Breast epithelium (tissue), 4 donors: Measurements from ENCODE around the gene NT5C2. TPM values are rescaled to one million over a fixed set of nuclear protein-coding genes. Genes with fewer than 3 reads are reported as not detected.
"Not testable (repeated sequence)": the region's sequence is repeated elsewhere in the genome, so short reads cannot be mapped to it uniquely, and the experiment has no call there.

Source experiments
- DNase-seq, 2 donors: peaks; one replicate each; pipeline ENCODE4 v3.0.0-alpha.2; 2019; ENCODE audit warnings: low spot score in 2 of 2
- H3K27ac ChIP-seq, 2 donors: fragments of 200-600 bp; sonication (generic) in 1 of 2; one replicate each; pipeline ENCODE4 v1.5.1; 2016 to 2019; ENCODE audit warnings: mild to moderate bottlenecking in 1 of 2
- H3K27me3 ChIP-seq, 2 donors: fragments of 200-600 bp; sonication (generic) in 1 of 2; one replicate each; pipeline versions ENCODE4 v1.5.1 to v1.6.0; 2017 to 2019; ENCODE audit warnings: control low read depth in 1 of 2, mild to moderate bottlenecking in 1 of 2
- H3K36me3 ChIP-seq: fragments of 200-600 bp; one replicate; pipeline ENCODE4 v1.5.1; 2019
- H3K4me1 ChIP-seq, 2 donors: fragments of 200-600 bp; sonication (generic); one replicate each; pipeline ENCODE4 v1.5.1; 2016 to 2019; ENCODE audit warnings: control low read depth in 1 of 2
- H3K4me3 ChIP-seq, 3 donors: fragments of 200-600 bp; sonication (generic); 1 replicate in 2 of 3; 2 replicates in 1 of 3; pipeline ENCODE4 v1.5.1; 2016 to 2019; ENCODE audit warnings: mild to moderate bottlenecking in 3 of 3, moderate library complexity in 2 of 3
- H3K9me3 ChIP-seq, 2 donors: fragments of 200-600 bp; sonication (generic) in 1 of 2; one replicate each; pipeline ENCODE4 v1.5.1; 2016 to 2019; ENCODE audit warnings: control low read depth in 1 of 2
- POLR2A ChIP-seq: fragments of 450-650 bp; IDR thresholded peaks from one replicate; pipeline ENCODE4 v1.6.1; 2016; ENCODE audit warnings: antibody characterized with exemption, mild to moderate bottlenecking, moderate library complexity
- POLR2AphosphoS5 ChIP-seq, 3 donors: sonication (generic); formaldehyde crosslinking; IDR thresholded peaks; one replicate each; pipeline ENCODE4 v1.6.1; 2017; ENCODE audit warnings: antibody characterized with exemption in 3 of 3
- intact Hi-C: fragments of 100-400 bp; cut with DNase I; formaldehyde crosslinking; loops from one replicate; pipeline ENCODE4 v1.15.1; 2023; ENCODE audit warnings: low total_unique reads
- total RNA-seq, 3 donors: library from RNA; depleted of rRNA; stranded (reverse); fragments of >200 nt; gene quantifications; one replicate each; pipeline ENCODE4 v1.1.0, GENCODE V29; 2016
- TF ChIP-seq, protein P1 (sequence below), 3 donors: fragments of 450-650 bp; IDR thresholded peaks; one replicate each; pipeline ENCODE4 v1.5.1; 2016 to 2017; ENCODE audit warnings: antibody characterized with exemption in 3 of 3, mild to moderate bottlenecking in 3 of 3, moderate library complexity in 3 of 3

NT5C2 gene
- total RNA-seq, 3 donors from 2014 or later, result 52.8 to 122 (median 73.1) TPM

DNA sequence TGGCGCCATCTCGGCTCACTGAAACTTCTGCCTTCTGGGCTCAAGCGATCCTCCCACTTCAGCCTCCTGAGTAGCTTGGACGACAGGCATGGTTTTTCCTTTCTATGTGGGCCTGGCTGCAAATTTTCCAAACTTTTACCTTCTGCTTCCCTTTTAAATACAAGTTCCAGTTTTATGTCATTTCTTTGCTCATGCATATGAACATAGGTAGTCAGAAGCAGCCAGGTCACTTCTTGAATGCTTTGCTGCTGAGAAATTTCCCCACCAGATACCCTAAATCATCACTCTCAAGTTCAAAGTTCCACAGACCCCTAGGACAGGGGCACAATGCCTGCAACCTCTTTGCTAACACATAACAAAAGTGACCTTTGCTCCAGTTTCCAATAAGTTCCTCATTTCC, 31.1 kb upstream of the NT5C2 start:
- H3K27me3 ChIP-seq, result no peaks in the 10 kb centered on the region
- peaks cover 22 to 23% of the 10 kb centered on the region in 2 donors for H3K9me3 ChIP-seq
- no peaks in the 10 kb centered on the region for H3K4me1 ChIP-seq
- H3K27ac ChIP-seq, result no peak overlapping the region
- no peaks in the 10 kb centered on the region for H3K36me3 ChIP-seq
- no peak for DNase-seq
- TF ChIP-seq, protein P1, sequence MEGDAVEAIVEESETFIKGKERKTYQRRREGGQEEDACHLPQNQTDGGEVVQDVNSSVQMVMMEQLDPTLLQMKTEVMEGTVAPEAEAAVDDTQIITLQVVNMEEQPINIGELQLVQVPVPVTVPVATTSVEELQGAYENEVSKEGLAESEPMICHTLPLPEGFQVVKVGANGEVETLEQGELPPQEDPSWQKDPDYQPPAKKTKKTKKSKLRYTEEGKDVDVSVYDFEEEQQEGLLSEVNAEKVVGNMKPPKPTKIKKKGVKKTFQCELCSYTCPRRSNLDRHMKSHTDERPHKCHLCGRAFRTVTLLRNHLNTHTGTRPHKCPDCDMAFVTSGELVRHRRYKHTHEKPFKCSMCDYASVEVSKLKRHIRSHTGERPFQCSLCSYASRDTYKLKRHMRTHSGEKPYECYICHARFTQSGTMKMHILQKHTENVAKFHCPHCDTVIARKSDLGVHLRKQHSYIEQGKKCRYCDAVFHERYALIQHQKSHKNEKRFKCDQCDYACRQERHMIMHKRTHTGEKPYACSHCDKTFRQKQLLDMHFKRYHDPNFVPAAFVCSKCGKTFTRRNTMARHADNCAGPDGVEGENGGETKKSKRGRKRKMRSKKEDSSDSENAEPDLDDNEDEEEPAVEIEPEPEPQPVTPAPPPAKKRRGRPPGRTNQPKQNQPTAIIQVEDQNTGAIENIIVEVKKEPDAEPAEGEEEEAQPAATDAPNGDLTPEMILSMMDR (IDR thresholded peaks at IDR 0.05), result no peak
- TF ChIP-seq POLR2A (no peak), POLR2AphosphoS5 (IDR thresholded peaks at IDR 0.05) (no peak)
- intact Hi-C loops, result no loop called here
- no peak overlapping the region for H3K4me3 ChIP-seq

DNA sequence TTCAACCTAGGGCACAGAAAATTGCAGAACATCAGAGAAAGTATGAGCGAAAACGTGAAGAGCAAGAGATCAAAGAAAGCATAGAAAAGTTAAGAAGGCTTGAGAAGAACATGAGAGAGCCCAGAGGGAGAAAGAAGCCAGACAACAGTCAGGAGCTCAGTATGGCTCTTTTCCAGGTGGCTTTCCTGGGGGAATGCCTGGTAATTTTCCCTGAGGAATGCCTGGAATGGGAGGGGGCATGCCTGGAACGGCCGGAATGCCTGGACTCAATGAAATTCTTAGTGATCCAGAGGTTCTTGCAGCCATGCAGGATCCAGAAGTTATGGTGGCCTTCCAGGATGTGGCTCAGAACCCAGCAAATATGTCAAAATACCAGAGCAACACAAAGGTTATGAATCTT, 23.3 kb upstream of the NT5C2 start:
- H3K4me1 ChIP-seq, H3K9me3 ChIP-seq, intact Hi-C loops, H3K4me3 ChIP-seq, DNase-seq, H3K36me3 ChIP-seq, H3K27ac ChIP-seq, H3K27me3 ChIP-seq: not testable (repeated sequence)

DNA sequence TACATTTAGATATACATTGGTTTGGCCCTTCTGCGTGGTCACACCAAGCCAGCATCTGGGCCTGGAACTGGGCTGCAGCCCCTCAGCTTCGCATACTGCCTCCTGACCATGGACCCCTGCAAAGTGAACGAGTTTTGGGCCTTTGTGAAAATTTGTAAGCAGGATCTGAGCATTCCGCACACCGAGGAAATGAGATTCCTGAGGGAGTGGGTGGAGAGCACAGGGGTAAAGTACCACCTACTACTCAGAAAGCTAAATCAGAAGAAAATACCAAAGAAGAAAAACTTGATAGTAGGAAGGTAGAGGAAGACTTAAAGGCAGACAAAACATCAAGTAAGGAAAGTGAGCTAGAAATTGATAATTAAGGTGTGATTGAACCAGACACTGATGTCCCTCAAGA, 22.5 kb upstream of the NT5C2 start:
- Histone ChIP-seq H3K4me1 (no peaks in the 10 kb centered on the region), H3K27me3 (no peaks in the 10 kb centered on the region), H3K4me3 (no peak overlapping the region), H3K27ac (no peak overlapping the region), H3K9me3 (peaks cover 0 to 5% of the 10 kb centered on the region in 2 donors), H3K36me3 (no peaks in the 10 kb centered on the region)
- TF ChIP-seq POLR2A (no peak), POLR2AphosphoS5 (IDR thresholded peaks at IDR 0.05) (no peak)
- TF ChIP-seq, protein P1 (IDR thresholded peaks at IDR 0.05), result no peak
- intact Hi-C loops, result no loop called here
- DNase-seq, result no peak

DNA sequence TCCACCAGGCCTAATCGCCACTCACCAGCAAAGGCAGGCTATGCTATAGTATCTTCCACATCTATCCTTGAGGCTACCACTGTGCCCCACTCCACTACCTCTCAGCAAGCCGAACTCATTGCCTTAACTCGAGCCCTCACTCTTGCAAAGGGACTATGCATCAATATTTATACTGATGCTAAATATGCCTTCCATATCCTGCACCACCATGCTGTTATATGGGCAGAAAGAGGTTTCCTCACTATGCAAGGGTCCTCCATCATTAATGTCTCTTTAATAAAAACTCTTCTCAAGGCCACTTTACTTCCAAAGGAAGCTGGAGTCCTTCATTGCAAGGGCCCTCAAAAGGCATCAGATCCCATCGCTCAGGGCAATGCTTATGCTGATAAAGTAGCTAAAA, 17.2 kb upstream of the NT5C2 start:
- not testable (repeated sequence) for H3K27ac ChIP-seq, DNase-seq

DNA sequence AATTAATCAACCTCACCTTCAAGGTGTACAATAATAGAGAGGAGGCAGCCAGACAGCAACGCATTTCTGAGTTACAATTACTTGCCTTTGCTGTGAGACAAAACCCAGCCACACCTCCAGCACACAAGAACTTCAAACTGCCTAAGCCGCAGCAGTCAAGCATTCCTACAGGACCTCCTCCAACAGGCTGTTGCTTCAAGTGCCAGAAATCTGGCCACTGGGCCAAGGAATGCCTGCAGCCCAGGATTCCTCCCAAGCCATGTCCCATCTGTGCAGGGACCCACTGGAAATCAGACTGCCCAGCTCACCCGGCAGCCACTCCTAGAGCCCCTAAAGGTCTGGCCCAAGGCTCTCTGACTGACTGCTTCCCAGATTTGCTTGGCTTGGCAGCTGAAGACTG, 14.6 kb upstream of the NT5C2 start:
- H3K36me3 ChIP-seq, H3K4me3 ChIP-seq, H3K4me1 ChIP-seq, H3K27me3 ChIP-seq, intact Hi-C loops, H3K27ac ChIP-seq, DNase-seq: not testable (repeated sequence)
- peaks cover 7 to 12% of the 10 kb centered on the region in 2 donors for H3K9me3 ChIP-seq

More for the DNA sequence above, 17.2 kb upstream of the NT5C2 start:
- H3K36me3 ChIP-seq, H3K27me3 ChIP-seq, H3K4me1 ChIP-seq, intact Hi-C loops, H3K4me3 ChIP-seq: not testable (repeated sequence)
- H3K9me3 ChIP-seq, result peaks cover 7 to 12% of the 10 kb centered on the region in 2 donors

DNA sequence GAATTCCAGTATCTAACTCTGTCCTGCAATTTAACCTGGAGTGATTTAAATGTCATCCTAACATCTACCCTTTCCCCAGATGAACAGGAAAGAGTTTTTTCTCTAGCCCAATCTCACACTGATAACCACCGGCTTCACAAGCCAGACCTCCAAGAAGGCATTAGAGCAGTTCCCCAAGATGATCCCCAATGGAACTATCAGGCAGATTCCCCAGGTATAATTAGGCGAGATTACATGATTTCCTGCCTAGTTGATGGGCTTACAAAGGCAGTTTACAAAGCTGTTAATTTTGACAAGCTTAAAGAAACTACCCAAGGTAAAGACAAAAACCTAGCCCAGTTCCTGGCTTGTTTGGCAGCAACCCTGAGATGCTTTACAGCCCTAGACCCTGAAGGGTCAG, 14.1 kb upstream of the NT5C2 start:
- DNase-seq, result no peak
- intact Hi-C loops, result no loop called here
- Histone ChIP-seq H3K36me3 (no peaks in the 10 kb centered on the region), H3K27me3 (no peaks in the 10 kb centered on the region), H3K4me3 (no peak overlapping the region), H3K9me3 (peaks cover 7 to 12% of the 10 kb centered on the region in 2 donors), H3K4me1 (no peaks in the 10 kb centered on the region), H3K27ac (no peak overlapping the region)
- TF ChIP-seq POLR2AphosphoS5 (IDR thresholded peaks at IDR 0.05), result no peak
- TF ChIP-seq, protein P1 (IDR thresholded peaks at IDR 0.05), result no peak
- no peak for TF ChIP-seq POLR2A

DNA sequence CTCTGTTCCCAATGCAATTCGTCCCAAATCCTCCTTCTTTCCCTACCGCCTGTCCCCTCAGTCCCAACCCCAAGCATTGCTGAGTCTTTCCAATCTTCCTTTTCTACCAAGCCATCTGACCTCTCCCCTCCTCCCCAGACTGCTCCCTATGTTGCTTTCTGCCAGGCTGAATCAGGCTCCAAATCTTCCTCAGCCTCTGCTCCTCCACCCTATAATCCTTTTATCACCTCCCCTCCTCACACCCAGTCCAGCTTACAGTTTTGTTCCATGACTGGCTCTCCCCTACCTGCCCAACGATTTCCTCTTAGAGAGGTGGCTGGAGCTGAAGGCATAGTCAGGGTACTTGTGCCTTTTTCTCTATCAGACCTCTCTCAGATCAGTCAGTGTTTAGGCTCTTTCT, 13.6 kb upstream of the NT5C2 start:
- H3K9me3 ChIP-seq, result peaks cover 7 to 12% of the 10 kb centered on the region in 2 donors
- H3K36me3 ChIP-seq, H3K4me1 ChIP-seq, intact Hi-C loops, H3K27ac ChIP-seq, H3K27me3 ChIP-seq, H3K4me3 ChIP-seq, DNase-seq: not testable (repeated sequence)

DNA sequence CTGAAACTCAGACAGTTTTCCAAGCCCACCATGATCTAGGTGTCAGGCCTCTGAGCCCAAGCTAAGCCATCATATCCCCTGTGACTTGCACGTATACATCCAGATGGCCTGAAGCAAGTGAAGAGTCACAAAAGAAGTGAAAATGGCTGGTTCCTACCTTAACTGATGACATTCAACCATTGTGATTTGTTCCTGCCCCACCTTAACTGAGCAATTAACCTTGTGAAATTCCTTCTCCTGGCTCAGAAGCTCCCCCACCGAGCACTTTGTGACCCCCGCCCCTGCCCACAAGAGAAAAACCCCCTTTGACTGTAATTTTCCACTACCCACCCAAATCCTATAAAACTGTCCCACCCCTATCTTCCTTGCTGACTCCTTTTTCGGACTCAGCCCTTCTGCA, 12.3 kb upstream of the NT5C2 start:
- H3K4me3 ChIP-seq, H3K9me3 ChIP-seq, intact Hi-C loops, H3K27me3 ChIP-seq, H3K27ac ChIP-seq, H3K36me3 ChIP-seq, H3K4me1 ChIP-seq, DNase-seq: not testable (repeated sequence)
